Ishikawa (cell line): ENCODE measurements around the gene KAT8.

Experiments used
- CEBPB ChIP-seq: IDR thresholded peaks from 2 replicates; pipeline ENCODE4 v1.6.1; 2012
- CREB1 ChIP-seq: IDR thresholded peaks from 2 replicates; pipeline ENCODE4 v1.6.1; 2012; ENCODE audit warnings: low read depth
- EGR1 ChIP-seq: IDR thresholded peaks from 2 replicates; pipeline ENCODE4 v1.6.1; 2012
- EP300 ChIP-seq: IDR thresholded peaks from 2 replicates; pipeline ENCODE4 v1.6.1; 2012; ENCODE audit warnings: borderline replicate concordance
- FOXM1 ChIP-seq: IDR thresholded peaks from 2 replicates; pipeline ENCODE4 v1.6.1; 2012; ENCODE audit warnings: low read depth, borderline replicate concordance
- NFIC ChIP-seq: IDR thresholded peaks from 2 replicates; pipeline ENCODE4 v1.6.1; 2012
- TAF1 ChIP-seq: IDR thresholded peaks from 2 replicates; pipeline ENCODE4 v1.6.1; 2012; ENCODE audit warnings: low read depth, mild to moderate bottlenecking
- TCF12 ChIP-seq: IDR thresholded peaks from 2 replicates; pipeline ENCODE4 v1.6.1; 2012; ENCODE audit warnings: low read depth
- TEAD4 ChIP-seq: IDR thresholded peaks from 2 replicates; pipeline ENCODE4 v1.6.1; 2012
- TF ChIP-seq, protein P1 (sequence below): IDR thresholded peaks from 2 replicates; pipeline ENCODE4 v1.6.1; 2012; ENCODE audit warnings: low read depth, mild to moderate bottlenecking
- TF ChIP-seq, protein P2 (sequence below): IDR thresholded peaks from 2 replicates; pipeline ENCODE4 v1.6.1; 2012

DNA sequence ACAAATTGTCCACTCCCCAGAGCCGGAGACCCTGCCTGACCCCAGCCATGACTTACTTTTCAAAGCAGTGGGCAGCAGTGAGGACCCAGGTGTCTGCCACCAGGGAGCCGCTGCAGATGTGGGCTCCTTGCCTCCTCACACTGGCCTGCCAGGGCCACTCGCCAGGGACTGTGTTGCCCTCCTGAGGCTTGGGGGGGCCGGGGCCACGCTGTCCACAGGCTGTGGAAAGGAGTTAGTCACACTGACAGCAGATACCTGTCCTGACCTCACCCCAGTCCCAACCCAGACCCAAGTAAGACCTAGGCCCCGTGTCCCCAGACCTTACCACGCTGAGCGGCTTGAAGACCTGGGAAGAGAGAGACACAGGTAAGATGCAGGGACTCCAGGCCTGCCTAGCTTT lies 30.0 kb upstream of the KAT8 start:
- no peak for TF ChIP-seq TEAD4
- TF ChIP-seq, protein P1, sequence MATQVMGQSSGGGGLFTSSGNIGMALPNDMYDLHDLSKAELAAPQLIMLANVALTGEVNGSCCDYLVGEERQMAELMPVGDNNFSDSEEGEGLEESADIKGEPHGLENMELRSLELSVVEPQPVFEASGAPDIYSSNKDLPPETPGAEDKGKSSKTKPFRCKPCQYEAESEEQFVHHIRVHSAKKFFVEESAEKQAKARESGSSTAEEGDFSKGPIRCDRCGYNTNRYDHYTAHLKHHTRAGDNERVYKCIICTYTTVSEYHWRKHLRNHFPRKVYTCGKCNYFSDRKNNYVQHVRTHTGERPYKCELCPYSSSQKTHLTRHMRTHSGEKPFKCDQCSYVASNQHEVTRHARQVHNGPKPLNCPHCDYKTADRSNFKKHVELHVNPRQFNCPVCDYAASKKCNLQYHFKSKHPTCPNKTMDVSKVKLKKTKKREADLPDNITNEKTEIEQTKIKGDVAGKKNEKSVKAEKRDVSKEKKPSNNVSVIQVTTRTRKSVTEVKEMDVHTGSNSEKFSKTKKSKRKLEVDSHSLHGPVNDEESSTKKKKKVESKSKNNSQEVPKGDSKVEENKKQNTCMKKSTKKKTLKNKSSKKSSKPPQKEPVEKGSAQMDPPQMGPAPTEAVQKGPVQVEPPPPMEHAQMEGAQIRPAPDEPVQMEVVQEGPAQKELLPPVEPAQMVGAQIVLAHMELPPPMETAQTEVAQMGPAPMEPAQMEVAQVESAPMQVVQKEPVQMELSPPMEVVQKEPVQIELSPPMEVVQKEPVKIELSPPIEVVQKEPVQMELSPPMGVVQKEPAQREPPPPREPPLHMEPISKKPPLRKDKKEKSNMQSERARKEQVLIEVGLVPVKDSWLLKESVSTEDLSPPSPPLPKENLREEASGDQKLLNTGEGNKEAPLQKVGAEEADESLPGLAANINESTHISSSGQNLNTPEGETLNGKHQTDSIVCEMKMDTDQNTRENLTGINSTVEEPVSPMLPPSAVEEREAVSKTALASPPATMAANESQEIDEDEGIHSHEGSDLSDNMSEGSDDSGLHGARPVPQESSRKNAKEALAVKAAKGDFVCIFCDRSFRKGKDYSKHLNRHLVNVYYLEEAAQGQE: no peak
- no peak for TF ChIP-seq CEBPB
- TF ChIP-seq EP300: no peak
- TF ChIP-seq, protein P2, sequence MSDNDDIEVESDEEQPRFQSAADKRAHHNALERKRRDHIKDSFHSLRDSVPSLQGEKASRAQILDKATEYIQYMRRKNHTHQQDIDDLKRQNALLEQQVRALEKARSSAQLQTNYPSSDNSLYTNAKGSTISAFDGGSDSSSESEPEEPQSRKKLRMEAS: no peak
- no peak for TF ChIP-seq FOXM1
- no peak for TF ChIP-seq NFIC
- TF ChIP-seq CREB1: no peak
- no peak for TF ChIP-seq TAF1
- TF ChIP-seq EGR1: no peak
- TF ChIP-seq TCF12: no peak
